Measurements from ENCODE around the gene KCNJ12.

KCNJ12 gene

GRCh38 chr17:21388066-21388465 lies 11.9 kb downstream of the KCNJ12 start:
- H3K36me3 Mint-ChIP-seq (ENCODE audit: low read depth) = no peaks in the 10 kb centered on the region
- peaks cover 23% of the 10 kb centered on the region for H3K27me3 Mint-ChIP-seq (ENCODE audit: low read depth)
- no peak for TF ChIP-seq CTCF (IDR thresholded peaks at IDR 0.05; ENCODE audit: unreplicated experiment in 3 of 3)
- H3K4me1 Mint-ChIP-seq = peaks cover 14% of the 10 kb centered on the region
- H3K27ac Mint-ChIP-seq = no peak overlapping the region
- H3K4me3 Mint-ChIP-seq = no peak overlapping the region
- H3K9me3 Mint-ChIP-seq = no peaks in the 10 kb centered on the region

GRCh38 chr17:21388944-21389343 lies 12.8 kb downstream of the KCNJ12 start:
- Mint-ChIP-seq H3K36me3 (ENCODE audit: low read depth) (no peaks in the 10 kb centered on the region), H3K27me3 (ENCODE audit: low read depth) (peaks cover 17% of the 10 kb centered on the region), H3K4me3 (no peak overlapping the region), H3K9me3 (no peaks in the 10 kb centered on the region), H3K4me1 (peaks cover 14% of the 10 kb centered on the region), H3K27ac (no peak overlapping the region)
- no peak for TF ChIP-seq CTCF (IDR thresholded peaks at IDR 0.05; ENCODE audit: unreplicated experiment in 3 of 3)

- Mint-ChIP-seq H3K36me3 (ENCODE audit: low read depth) (no peaks in the 10 kb centered on the region), H3K4me3 (no peak overlapping the region), H3K4me1 (peaks cover 14% of the 10 kb centered on the region), H3K27ac (no peak overlapping the region), H3K27me3 (ENCODE audit: low read depth) (peaks cover 14% of the 10 kb centered on the region), H3K9me3 (no peaks in the 10 kb centered on the region)
- no peak for TF ChIP-seq CTCF (IDR thresholded peaks at IDR 0.05; ENCODE audit: unreplicated experiment in 3 of 3)
Measured at GRCh38 chr17:21389394-21389793, 13.2 kb downstream of the KCNJ12 start.

GRCh38 chr17:21390294-21390693 lies 14.1 kb downstream of the KCNJ12 start:
- Mint-ChIP-seq H3K27ac (no peak overlapping the region), H3K27me3 (ENCODE audit: low read depth) (peaks cover 14% of the 10 kb centered on the region), H3K4me3 (no peak overlapping the region), H3K4me1 (peaks cover 14% of the 10 kb centered on the region), H3K9me3 (no peaks in the 10 kb centered on the region), H3K36me3 (ENCODE audit: low read depth) (no peaks in the 10 kb centered on the region)
- no peak for TF ChIP-seq CTCF (IDR thresholded peaks at IDR 0.05; ENCODE audit: unreplicated experiment in 3 of 3)

- Mint-ChIP-seq H3K4me3 (no peak overlapping the region), H3K9me3 (no peaks in the 10 kb centered on the region), H3K27ac (peak overlapping the region in 1 of 3 experiments; percentile 61), H3K4me1 (peaks cover 17% of the 10 kb centered on the region), H3K36me3 (ENCODE audit: low read depth) (no peaks in the 10 kb centered on the region), H3K27me3 (ENCODE audit: low read depth) (peaks cover 20% of the 10 kb centered on the region)
- TF ChIP-seq CTCF (IDR thresholded peaks at IDR 0.05; ENCODE audit: unreplicated experiment in 3 of 3) = no peak
Measured at GRCh38 chr17:21392266-21392665, 16.1 kb downstream of the KCNJ12 start.

- no peaks in the 10 kb centered on the region for H3K36me3 Mint-ChIP-seq (ENCODE audit: low read depth)
- H3K27me3 Mint-ChIP-seq (ENCODE audit: low read depth) = peaks cover 20% of the 10 kb centered on the region
- no peak overlapping the region for H3K27ac Mint-ChIP-seq
Measured at GRCh38 chr17:21394265-21394664, 18.1 kb downstream of the KCNJ12 start.

More at GRCh38 chr17:21394265-21394664, 18.1 kb downstream of the KCNJ12 start:
- Mint-ChIP-seq H3K9me3 (no peaks in the 10 kb centered on the region), H3K4me3 (no peak overlapping the region), H3K4me1 (peaks cover 18% of the 10 kb centered on the region)
- TF ChIP-seq CTCF (IDR thresholded peaks at IDR 0.05; ENCODE audit: unreplicated experiment in 3 of 3) = no peak
